Psoas muscle (tissue), 8 donors: ENCODE measurements around the gene GRIK1. TPM values are rescaled to one million over a fixed set of nuclear protein-coding genes. Genes with fewer than 3 reads are reported as not detected.

Source experiments
- ATAC-seq, 4 donors: fragments of 200-7000 bp; cut with Tn5 transposase; one replicate each; pipeline ENCODE4 v1.9.1; 2020; ENCODE audit warnings: moderate library complexity in 3 of 4, mild to moderate bottlenecking in 2 of 4
- DNase-seq, 2 donors: peaks; one replicate each; pipeline ENCODE4 v3.0.0-alpha.2; 2020
- H3K27ac ChIP-seq: fragments of 200-600 bp; one replicate; pipeline ENCODE4 v1.8.0; 2022
- H3K27me3 ChIP-seq, 3 donors: fragments of 200-600 bp in 1 of 3; one replicate each; pipeline versions ENCODE4 v1.6.1 to v1.8.0; 2013 to 2022; ENCODE audit warnings: low read length in 2 of 3, mild to moderate bottlenecking in 2 of 3, moderate library complexity in 1 of 3; ENCODE audit not compliant: insufficient read depth in 3 of 3
- H3K36me3 ChIP-seq, 2 donors: fragments of 200-600 bp in 1 of 2; one replicate each; pipeline versions ENCODE4 v1.6.1 to v1.8.0; 2013 to 2022; ENCODE audit warnings: low read depth in 1 of 2, mild to moderate bottlenecking in 1 of 2, moderate library complexity in 1 of 2; ENCODE audit not compliant: insufficient read depth in 1 of 2
- H3K4me1 ChIP-seq: fragments of 200-600 bp; one replicate; pipeline ENCODE4 v1.8.0; 2022
- H3K4me3 ChIP-seq: fragments of 200-600 bp; one replicate; pipeline ENCODE4 v1.8.0; 2022; ENCODE audit warnings: mild to moderate bottlenecking
- H3K9me3 ChIP-seq: fragments of 200-600 bp; one replicate; pipeline ENCODE4 v1.8.0; 2022
- CTCF ChIP-seq: fragments of 200-600 bp; IDR thresholded peaks from one replicate; pipeline ENCODE4 v1.8.0; 2022; ENCODE audit warnings: antibody characterized with exemption
- WGBS, 3 donors: extraction: QIAGEN DNeasy Blood & Tissue Kit; methylation state at CpG; one replicate each; pipeline versions ENCODE4 v1.1.6 to v1.1.7; 2013; 5-methylcytosine and 5-hydroxymethylcytosine counted together
- intact Hi-C, 2 donors: fragments of 100-400 bp; cut with DNase I; formaldehyde crosslinking; loops; one replicate each; pipeline versions ENCODE4 v1.11.0 to v1.14.2; 2022
- long read RNA-seq, 2 donors: library from polyadenylated mRNA; unstranded; transcript quantifications; one replicate each; pipeline ENCODE4 v2.0.0, GENCODE V29; 2021
- polyA plus RNA-seq, 3 donors: library from polyadenylated mRNA; stranded (reverse); fragments of 200-250 nt; gene quantifications; one replicate each; pipeline ENCODE4 v1.2.3, GENCODE V29; 2013
- total RNA-seq, 4 donors: library from RNA; stranded (reverse); fragmentation: NEBNext Ultra II Directional in 2 of 4; extraction: Animal tissue kit (Norgen Biotek cat#: 25700) in 2 of 4; gene quantifications; one replicate each; pipeline versions ENCODE4 v1.2.1 to v1.2.4, GENCODE V29; 2021 to 2023
- donor health status: healthy with polysubstance abuse.
- donor health status: DM: no; HTN: no; CAD: no; lungs with moderate emphysema.
- donor health status: Bipolar disorder and iron deficiency.
- donor health status: healthy.
- donor health status: DM: yes; HTN: yes; CAD: no.
- donor health status: DM: no; HTN: no; CAD: no.
- donor health status: DM: no; HTN: no; CAD: no.
- donor health status: DM: yes; HTN: yes; CAD: no.

GRIK1 gene
- total RNA-seq (not detected), polyA plus RNA-seq (under 1 TPM in 2 of 3 donors, not detected in 1; 0.01 to 0.04 TPM)
- long read RNA-seq, donor 1, result 0 reads
- long read RNA-seq, donor 2, partial matches to known transcripts, result 0 of 1 reads
- long read RNA-seq, donor 2, other reads (novel, unspliced or antisense), result 1 of 1 reads

- Histone ChIP-seq H3K9me3 (no peaks in the 10 kb centered on the region), H3K4me3 (no peak within 1 kb of the TSS), H3K27ac (no peak within 1 kb of the TSS), H3K4me1 (no peaks in the 10 kb centered on the region), H3K36me3 (no peaks in the 10 kb centered on the region), H3K27me3 (peaks cover 3 to 45% (median 19%) of the 10 kb centered on the region in 3 donors)
- no peak for TF ChIP-seq CTCF
- intact Hi-C loops, result no loop called here
- WGBS, 3 donors, result 0 to 1% (median 0%) methylated on average over 11 to 17 of the region's 17 CpGs
- no peak for ATAC-seq
- no peak for DNase-seq
Measured at GRCh38 chr21:29939924-29940275, at the start of gene GRIK1. Gene GRIK1, minus strand, starts transcription at chr21:29939996.

GRCh38 chr21:29987762-29988161 is 48.0 kb upstream of the GRIK1 start:
- no peak for ATAC-seq
- intact Hi-C loops, result no loop called here
- Histone ChIP-seq H3K4me3 (no peak overlapping the region), H3K27me3 (peaks cover 0 to 3% (median 0%) of the 10 kb centered on the region in 3 donors), H3K36me3 (no peaks in the 10 kb centered on the region), H3K27ac (no peak overlapping the region), H3K9me3 (peaks cover 5% of the 10 kb centered on the region), H3K4me1 (no peaks in the 10 kb centered on the region)
- WGBS, 3 donors, result 70 to 77% (median 71%) methylated on average over 4 of the region's 4 CpGs
- no peak for TF ChIP-seq CTCF
- DNase-seq, result no peak

GRCh38 chr21:29985866-29986265 is 46.1 kb upstream of the GRIK1 start:
- TF ChIP-seq CTCF, result no peak
- 86 to 87% (median 86%) methylated on average over 10 of the region's 10 CpGs for WGBS, 3 donors
- H3K4me3 ChIP-seq, result no peak overlapping the region
- peaks cover 0 to 3% (median 0%) of the 10 kb centered on the region in 3 donors for H3K27me3 ChIP-seq
- no peaks in the 10 kb centered on the region for H3K36me3 ChIP-seq
- no peak for ATAC-seq
- no peak overlapping the region for H3K27ac ChIP-seq
- intact Hi-C loops, result no loop called here
- H3K9me3 ChIP-seq, result peaks cover 5% of the 10 kb centered on the region
- no peaks in the 10 kb centered on the region for H3K4me1 ChIP-seq
- DNase-seq, result no peak

GRCh38 chr21:29979043-29979442 is 39.2 kb upstream of the GRIK1 start:
- H3K4me3 ChIP-seq, result no peak overlapping the region
- H3K9me3 ChIP-seq, result no peaks in the 10 kb centered on the region
- intact Hi-C loops, result no loop called here
- TF ChIP-seq CTCF, result no peak
- H3K36me3 ChIP-seq, result no peaks in the 10 kb centered on the region
- ATAC-seq (no peak), DNase-seq (no peak)
- H3K4me1 ChIP-seq, result no peaks in the 10 kb centered on the region
- peaks cover 0 to 3% (median 0%) of the 10 kb centered on the region in 3 donors for H3K27me3 ChIP-seq
- WGBS, 3 donors, result 86 to 88% (median 87%) methylated on average over 1 of the region's 1 CpG
- H3K27ac ChIP-seq, result no peak overlapping the region

GRCh38 chr21:29975776-29976175 is 36.0 kb upstream of the GRIK1 start:
- no peak overlapping the region for H3K4me3 ChIP-seq
- H3K4me1 ChIP-seq, result no peaks in the 10 kb centered on the region
- no peaks in the 10 kb centered on the region for H3K9me3 ChIP-seq
- no peaks in the 10 kb centered on the region for H3K36me3 ChIP-seq
- DNase-seq (no peak), ATAC-seq (no peak)
- intact Hi-C loops, result no loop called here
- 86 to 91% (median 89%) methylated on average over 3 of the region's 3 CpGs for WGBS, 3 donors
- TF ChIP-seq CTCF, result no peak
- H3K27ac ChIP-seq, result no peak overlapping the region
- no peaks in the 10 kb centered on the region for H3K27me3 ChIP-seq
